ENCODE results near the gene BBS2. TPM values are rescaled to one million over a fixed set of nuclear protein-coding genes. Genes with fewer than 3 reads are reported as not detected.
A peak's percentile ranks its signal among the peaks of the same experiment; 100 is the strongest.

BBS2 gene
- total RNA-seq, 4 donors from 2014 or later, result 38.7 to 171 (median 41.2) TPM

DNA sequence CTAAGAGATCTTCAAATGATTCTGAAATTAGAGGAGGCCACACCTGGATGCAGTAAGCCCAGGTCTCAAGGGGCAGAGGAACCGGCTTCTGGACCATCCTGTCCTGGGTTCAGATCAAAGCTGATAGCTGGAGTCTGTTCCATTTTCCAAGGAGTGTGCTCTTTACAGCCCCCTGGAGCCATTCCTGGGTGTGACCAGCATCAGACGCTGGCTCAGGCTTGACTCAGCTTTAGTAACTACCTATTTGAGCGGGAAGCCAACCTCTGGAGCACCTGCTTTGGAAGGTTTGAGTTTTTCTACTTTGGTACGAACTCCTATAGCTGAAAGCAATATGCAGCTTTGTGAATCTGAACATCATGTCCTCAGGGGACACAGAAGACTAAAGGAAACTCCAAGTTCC, 12.9 kb upstream of the BBS2 start:
- TF ChIP-seq EP300 (IDR thresholded peaks at IDR 0.05; ENCODE audit: low read depth) (no peak), POLR2A (IDR thresholded peaks at IDR 0.05) (no peak), POLR2AphosphoS5 (IDR thresholded peaks at IDR 0.05) (no peak)
- TF ChIP-seq, protein P1, sequence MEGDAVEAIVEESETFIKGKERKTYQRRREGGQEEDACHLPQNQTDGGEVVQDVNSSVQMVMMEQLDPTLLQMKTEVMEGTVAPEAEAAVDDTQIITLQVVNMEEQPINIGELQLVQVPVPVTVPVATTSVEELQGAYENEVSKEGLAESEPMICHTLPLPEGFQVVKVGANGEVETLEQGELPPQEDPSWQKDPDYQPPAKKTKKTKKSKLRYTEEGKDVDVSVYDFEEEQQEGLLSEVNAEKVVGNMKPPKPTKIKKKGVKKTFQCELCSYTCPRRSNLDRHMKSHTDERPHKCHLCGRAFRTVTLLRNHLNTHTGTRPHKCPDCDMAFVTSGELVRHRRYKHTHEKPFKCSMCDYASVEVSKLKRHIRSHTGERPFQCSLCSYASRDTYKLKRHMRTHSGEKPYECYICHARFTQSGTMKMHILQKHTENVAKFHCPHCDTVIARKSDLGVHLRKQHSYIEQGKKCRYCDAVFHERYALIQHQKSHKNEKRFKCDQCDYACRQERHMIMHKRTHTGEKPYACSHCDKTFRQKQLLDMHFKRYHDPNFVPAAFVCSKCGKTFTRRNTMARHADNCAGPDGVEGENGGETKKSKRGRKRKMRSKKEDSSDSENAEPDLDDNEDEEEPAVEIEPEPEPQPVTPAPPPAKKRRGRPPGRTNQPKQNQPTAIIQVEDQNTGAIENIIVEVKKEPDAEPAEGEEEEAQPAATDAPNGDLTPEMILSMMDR (IDR thresholded peaks at IDR 0.05), result no peak
- Histone ChIP-seq H3K36me3 (no peaks in the 10 kb centered on the region), H3K27ac (no peak overlapping the region), H3K4me1 (no peaks in the 10 kb centered on the region), H3K9me3 (no peaks in the 10 kb centered on the region), H3K4me3 (no peak overlapping the region), H3K27me3 (no peaks in the 10 kb centered on the region)
- DNase-seq, result no peak
- in situ Hi-C loops (cut with MboI; ENCODE audit: low pct_ligation_motif_present in 1 of 4, low pct_unique_long_range_greater_than_20kb in 1 of 4, low sequenced_read_pairs in 3 of 4), result no loop called here
- intact Hi-C loops (cut with DNase I; ENCODE audit: low total_unique reads), result no loop called here
- WGBS, 2 donors (ENCODE audit: low coverage in 1 of 2), result 67% methylated on average over 4 of the region's 4 CpGs; no CpG with 5 or more reads in 1 of the 2 donors

DNA sequence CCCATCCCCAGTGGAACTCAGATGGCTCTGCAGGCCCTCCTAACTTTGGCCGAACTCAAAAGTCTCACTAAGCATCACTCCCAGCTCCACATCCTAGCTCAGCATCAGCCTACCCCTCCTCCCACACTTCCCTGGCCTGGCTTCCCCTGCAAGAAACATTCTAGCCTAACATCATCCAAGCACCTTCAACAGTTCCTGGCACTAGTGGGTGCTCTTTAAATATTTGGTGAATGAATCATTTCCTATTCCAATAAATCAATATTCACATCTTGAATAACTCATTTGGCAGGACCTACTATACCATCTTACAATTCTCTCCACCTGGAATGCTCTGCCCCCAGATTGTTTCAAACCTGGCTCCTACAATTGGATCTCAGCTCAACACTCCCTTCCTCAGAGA, 11.0 kb upstream of the BBS2 start:
- no peak overlapping the region for H3K4me3 ChIP-seq
- in situ Hi-C loops (cut with MboI; ENCODE audit: low pct_ligation_motif_present in 1 of 4, low pct_unique_long_range_greater_than_20kb in 1 of 4, low sequenced_read_pairs in 3 of 4) (no loop called here), intact Hi-C loops (cut with DNase I; ENCODE audit: low total_unique reads) (no loop called here)
- WGBS, 2 donors (ENCODE audit: low coverage in 1 of 2), result 73% methylated on average over 1 of the region's 1 CpG; no CpG with 5 or more reads in 1 of the 2 donors
- no peaks in the 10 kb centered on the region for H3K4me1 ChIP-seq
- no peaks in the 10 kb centered on the region for H3K9me3 ChIP-seq
- no peaks in the 10 kb centered on the region for H3K36me3 ChIP-seq
- H3K27me3 ChIP-seq, result no peaks in the 10 kb centered on the region
- no peak for DNase-seq
- no peak for TF ChIP-seq EP300 (IDR thresholded peaks at IDR 0.05; ENCODE audit: low read depth)
- no peak for TF ChIP-seq POLR2AphosphoS5 (IDR thresholded peaks at IDR 0.05)
- no peak for TF ChIP-seq POLR2A (IDR thresholded peaks at IDR 0.05)
- TF ChIP-seq, protein P1 (IDR thresholded peaks at IDR 0.05), result no peak
- H3K27ac ChIP-seq, result no peak overlapping the region

DNA sequence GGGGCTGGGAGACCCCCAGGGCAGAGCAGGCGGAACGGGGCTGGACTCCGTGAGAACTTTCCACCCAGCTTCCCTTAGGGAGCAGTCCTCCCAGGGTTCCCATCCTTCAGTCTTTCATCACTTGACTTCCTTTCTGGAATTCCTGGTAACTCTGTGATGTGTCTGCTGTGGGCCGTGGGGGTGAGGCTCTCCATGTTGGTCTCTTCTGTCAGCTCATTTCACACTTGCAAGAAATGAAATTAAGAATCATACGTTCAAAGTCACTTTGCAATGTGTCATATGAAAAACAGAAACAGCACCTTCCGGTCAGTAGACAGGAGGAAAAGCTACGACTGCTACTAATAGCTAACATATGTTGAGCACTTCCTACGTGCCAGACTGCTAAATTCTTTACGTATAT, 5.4 kb upstream of the BBS2 start:
- intact Hi-C loops (cut with DNase I; ENCODE audit: low total_unique reads), result no loop called here
- Histone ChIP-seq H3K4me1 (peaks cover 4 to 6% (median 5%) of the 10 kb centered on the region in 4 donors), H3K9me3 (no peaks in the 10 kb centered on the region), H3K36me3 (no peaks in the 10 kb centered on the region), H3K27ac (no peak overlapping the region), H3K4me3 (no peak overlapping the region), H3K27me3 (no peaks in the 10 kb centered on the region)
- DNase-seq, result no peak
- no peak for TF ChIP-seq POLR2A (IDR thresholded peaks at IDR 0.05)
- no peak for TF ChIP-seq EP300 (IDR thresholded peaks at IDR 0.05; ENCODE audit: low read depth)
- no peak for TF ChIP-seq POLR2AphosphoS5 (IDR thresholded peaks at IDR 0.05)
- TF ChIP-seq, protein P1 (IDR thresholded peaks at IDR 0.05), result no peak
- WGBS, 2 donors (ENCODE audit: low coverage in 1 of 2), result 73 to 82% methylated on average over 6 to 9 of the region's 9 CpGs
- in situ Hi-C loops (cut with MboI; ENCODE audit: low pct_ligation_motif_present in 1 of 4, low pct_unique_long_range_greater_than_20kb in 1 of 4, low sequenced_read_pairs in 3 of 4), result no loop called here

DNA sequence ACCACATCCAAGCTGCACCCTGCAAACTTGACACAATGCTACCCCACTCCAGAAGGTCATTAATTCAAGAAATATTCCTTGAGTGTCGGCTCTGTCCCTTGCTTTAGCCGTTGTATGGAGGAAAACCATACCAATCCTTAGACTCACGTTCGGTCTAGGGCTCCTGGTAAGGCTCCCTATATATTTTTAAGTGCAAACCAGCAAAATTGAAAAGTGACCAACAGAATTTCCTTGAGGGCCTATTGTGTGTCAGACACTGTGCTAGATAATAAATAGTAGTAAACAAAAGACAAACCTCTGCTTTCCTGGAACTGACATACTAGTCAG, 390 bp upstream of the BBS2 start:
- in situ Hi-C loops (cut with MboI; ENCODE audit: low pct_ligation_motif_present in 1 of 4, low pct_unique_long_range_greater_than_20kb in 1 of 4, low sequenced_read_pairs in 3 of 4), result no loop called here
- Histone ChIP-seq H3K27me3 (no peaks in the 10 kb centered on the region), H3K4me1 (peaks cover 9 to 29% (median 15%) of the 10 kb centered on the region in 4 donors), H3K4me3 (peak overlapping the region in 3 of 4 donors; percentile 49 to 82 (median 76)), H3K27ac (peak overlapping the region; percentile 86 to 95 (median 90)), H3K9me3 (no peaks in the 10 kb centered on the region), H3K36me3 (no peaks in the 10 kb centered on the region)
- DNase-seq, result no peak
- TF ChIP-seq POLR2A (IDR thresholded peaks at IDR 0.05) (no peak), POLR2AphosphoS5 (IDR thresholded peaks at IDR 0.05) (no peak), EP300 (IDR thresholded peaks at IDR 0.05; ENCODE audit: low read depth) (no peak)
- TF ChIP-seq, protein P1 (IDR thresholded peaks at IDR 0.05), result no peak
- WGBS, 2 donors (ENCODE audit: low coverage in 1 of 2), result 17 to 18% methylated on average over 2 to 4 of the region's 4 CpGs
- intact Hi-C loops (cut with DNase I; ENCODE audit: low total_unique reads), result no loop called here

All from transverse colon (tissue), 4 donors.